Neuronal stem cell (in vitro differentiated cells): ENCODE results near the gene ROCK2.

Experiments
- DNase-seq: peaks from one replicate; pipeline ENCODE4 v3.0.0-alpha.2; 2013; ENCODE audit warnings: low spot score
- H2AFZ ChIP-seq: one replicate; pipeline ENCODE4 v1.6.1; 2013; ENCODE audit warnings: mild to moderate bottlenecking, low read length, inconsistent platforms
- H2AK5ac ChIP-seq: 2 replicates; pipeline ENCODE4 v1.6.1; 2013; ENCODE audit warnings: low read depth, mild to moderate bottlenecking, inconsistent platforms, low read length, moderate library complexity, mixed read lengths
- H2BK120ac ChIP-seq: 2 replicates; pipeline ENCODE4 v1.6.1; 2013; ENCODE audit warnings: low read depth, mild to moderate bottlenecking, inconsistent platforms, low read length, moderate library complexity, mixed read lengths
- H2BK12ac ChIP-seq: one replicate; pipeline ENCODE4 v1.6.1; 2013; ENCODE audit warnings: low read length, inconsistent platforms
- H2BK15ac ChIP-seq: 2 replicates; pipeline ENCODE4 v1.6.1; 2013; ENCODE audit warnings: mild to moderate bottlenecking, low read length, inconsistent platforms, mixed read lengths
- H2BK5ac ChIP-seq: one replicate; pipeline ENCODE4 v1.6.1; 2013; ENCODE audit warnings: inconsistent platforms, mild to moderate bottlenecking, low read length, moderate library complexity
- H3K14ac ChIP-seq: one replicate; pipeline ENCODE4 v1.6.1; 2013; ENCODE audit warnings: low read length, inconsistent platforms
- H3K18ac ChIP-seq: 2 replicates; pipeline ENCODE4 v1.6.1; 2013; ENCODE audit warnings: low read length, inconsistent platforms
- H3K23ac ChIP-seq: 2 replicates; pipeline ENCODE4 v1.6.1; 2013; ENCODE audit warnings: low read depth, mild to moderate bottlenecking, mixed read lengths, low read length, inconsistent platforms; ENCODE audit not compliant: poor library complexity
- H3K27ac ChIP-seq: replicated peaks from 3 replicates; pipeline ENCODE4 v1.5.1; 2013; ENCODE audit warnings: low read length, inconsistent platforms
- H3K27me3 ChIP-seq, 3 experiments: 2 replicates each; pipeline ENCODE4 v1.6.1; 2013; ENCODE audit warnings: low read length in 3 of 3, mild to moderate bottlenecking in 2 of 3, inconsistent platforms in 1 of 3, low read depth in 1 of 3, mixed read lengths in 1 of 3, moderate library complexity in 1 of 3; ENCODE audit not compliant: control insufficient read depth in 3 of 3, insufficient read depth in 3 of 3
- H3K36me3 ChIP-seq, 2 donors: replicated peaks in 1 of 2; 2 replicates each; pipeline ENCODE4 v1.6.1; 2013; ENCODE audit warnings: low read length in 2 of 2; ENCODE audit not compliant: control insufficient read depth in 2 of 2, insufficient read depth in 2 of 2
- H3K4ac ChIP-seq: 2 replicates; pipeline ENCODE4 v1.6.1; 2013; ENCODE audit warnings: inconsistent platforms, mild to moderate bottlenecking, low read length, moderate library complexity
- H3K4me1 ChIP-seq, 2 donors: 1 replicate in 1 of 2; 2 replicates in 1 of 2; pipeline ENCODE4 v1.6.1; 2013; ENCODE audit warnings: low read length in 2 of 2, low read depth in 1 of 2; ENCODE audit not compliant: control insufficient read depth in 2 of 2, insufficient read depth in 1 of 2
- H3K4me2 ChIP-seq: one replicate; pipeline ENCODE4 v1.6.1; 2013; ENCODE audit warnings: mild to moderate bottlenecking, low read length, inconsistent platforms; ENCODE audit not compliant: insufficient read depth, poor library complexity, severe bottlenecking
- H3K4me3 ChIP-seq, 2 donors: 2 replicates each; pipeline ENCODE4 v1.5.1; 2013; ENCODE audit warnings: low read length in 2 of 2, mild to moderate bottlenecking in 2 of 2, inconsistent platforms in 1 of 2, moderate library complexity in 1 of 2
- H3K79me1 ChIP-seq: one replicate; pipeline ENCODE4 v1.6.1; 2013; ENCODE audit warnings: low read depth, mild to moderate bottlenecking, inconsistent platforms, low read length, moderate library complexity
- H3K9ac ChIP-seq: one replicate; pipeline ENCODE4 v1.6.1; 2013; ENCODE audit warnings: mild to moderate bottlenecking, low read depth, low read length, inconsistent platforms; ENCODE audit not compliant: poor library complexity
- H3K9me3 ChIP-seq, 2 donors: replicated peaks in 1 of 2; 2 replicates each; pipeline versions ENCODE3 to v1.6.1; 2013; ENCODE audit warnings: low read length in 2 of 2, mild to moderate bottlenecking in 2 of 2, inconsistent platforms in 1 of 2, low read depth in 1 of 2, mixed read lengths in 1 of 2, moderate library complexity in 1 of 2; ENCODE audit not compliant: control insufficient read depth in 2 of 2, insufficient read depth in 1 of 2
- H4K8ac ChIP-seq: one replicate; pipeline ENCODE4 v1.6.1; 2013; ENCODE audit warnings: low read depth, mild to moderate bottlenecking, inconsistent platforms, low read length, moderate library complexity
- H4K91ac ChIP-seq: one replicate; pipeline ENCODE4 v1.6.1; 2013; ENCODE audit warnings: low read length, low read depth, mild to moderate bottlenecking, inconsistent platforms; ENCODE audit not compliant: poor library complexity
- WGBS, 2 donors: extraction: QIAGEN DNeasy Blood & Tissue Kit; methylation state at CpG; one replicate each; pipeline ENCODE4 v1.1.7; 2013; ENCODE audit warnings: missing lambda C conversion rate in 2 of 2, mixed read lengths in 1 of 2; ENCODE audit not compliant: insufficient read length in 2 of 2, insufficient replicate concordance in 1 of 2; ENCODE audit errors: extremely low coverage in 2 of 2; 5-methylcytosine and 5-hydroxymethylcytosine counted together

Gene ROCK2

DNA sequence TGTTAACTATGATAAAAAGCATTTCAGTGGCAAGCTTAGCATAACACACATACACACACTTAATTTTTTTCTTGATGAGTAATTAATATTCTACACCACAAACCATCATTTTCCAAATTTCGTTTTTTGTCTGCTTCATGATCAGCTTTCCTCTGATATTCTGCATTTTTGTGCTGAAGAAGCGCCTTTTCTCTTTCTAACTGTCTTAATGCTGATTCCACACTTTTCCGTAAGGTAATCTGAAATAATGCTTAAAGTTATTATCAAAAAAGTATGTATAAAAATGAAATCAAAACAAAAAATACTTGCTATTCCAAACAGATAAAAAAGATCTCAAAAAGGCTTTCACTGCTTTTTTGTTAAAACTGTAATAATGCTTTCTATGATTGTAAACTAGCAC lies 129.0 kb downstream of the ROCK2 start:
- Histone ChIP-seq H2BK15ac (no peak overlapping the region), H2BK120ac (no peak overlapping the region), H3K36me3 (peaks cover 8 to 100% of the 10 kb centered on the region in 2 donors), H2BK5ac (no peak overlapping the region), H3K9me3 (no peaks in the 10 kb centered on the region), H2AFZ (no peak overlapping the region), H3K4me1 (no peaks in the 10 kb centered on the region), H3K4me3 (no peak overlapping the region), H4K91ac (no peak overlapping the region), H3K9ac (no peak overlapping the region), H2AK5ac (no peak overlapping the region), H3K79me1 (no peaks in the 10 kb centered on the region), H3K4ac (no peak overlapping the region), H3K27me3 (no peaks in the 10 kb centered on the region), H3K14ac (no peak overlapping the region), H4K8ac (no peak overlapping the region), H3K4me2 (no peak overlapping the region), H3K18ac (no peak overlapping the region), H3K27ac (no peak overlapping the region), H2BK12ac (no peak overlapping the region), H3K23ac (no peak overlapping the region)
- DNase-seq: no peak
- WGBS, 2 donors: 100% methylated on average over 1 of the region's 3 CpGs; no CpG with 5 or more reads in 1 of the 2 donors

DNA sequence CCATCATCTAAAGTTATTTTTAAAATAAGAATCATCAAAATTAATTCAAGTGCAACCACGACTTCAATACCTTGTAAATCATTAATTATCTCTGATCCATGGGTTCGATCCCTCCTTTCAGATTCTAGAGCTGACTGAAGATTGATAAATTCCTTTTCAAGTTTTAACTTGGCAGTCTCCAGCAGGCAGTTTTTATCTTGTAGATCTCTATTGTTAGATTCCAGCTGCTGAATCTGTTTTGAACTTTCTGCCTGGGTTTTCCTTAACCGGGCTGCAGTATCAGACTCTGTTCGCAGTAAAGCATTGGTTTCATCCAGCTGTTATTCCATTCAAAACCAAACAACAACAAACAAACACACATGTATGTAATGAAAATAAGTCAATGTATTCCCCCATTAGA lies 129.7 kb downstream of the ROCK2 start:
- H3K18ac ChIP-seq: no peak overlapping the region
- H3K4me3 ChIP-seq: no peak overlapping the region
- no peak overlapping the region for H2BK15ac ChIP-seq
- no peak overlapping the region for H3K14ac ChIP-seq
- H2AFZ ChIP-seq: no peak overlapping the region
- WGBS, 2 donors: no CpG with 5 or more reads among the region's 4 CpGs
- H2BK120ac ChIP-seq: no peak overlapping the region
- H3K27ac ChIP-seq: no peak overlapping the region
- no peak overlapping the region for H3K23ac ChIP-seq
- H3K4ac ChIP-seq: no peak overlapping the region
- no peaks in the 10 kb centered on the region for H3K27me3 ChIP-seq
- H3K4me1 ChIP-seq: no peaks in the 10 kb centered on the region
- no peak overlapping the region for H2BK5ac ChIP-seq
- no peaks in the 10 kb centered on the region for H3K9me3 ChIP-seq
- no peak overlapping the region for H4K91ac ChIP-seq
- H3K9ac ChIP-seq: no peak overlapping the region
- H3K79me1 ChIP-seq: no peaks in the 10 kb centered on the region
- H2AK5ac ChIP-seq: no peak overlapping the region
- no peak overlapping the region for H4K8ac ChIP-seq
- H3K4me2 ChIP-seq: no peak overlapping the region
- DNase-seq: no peak
- no peak overlapping the region for H2BK12ac ChIP-seq
- H3K36me3 ChIP-seq: peaks cover 9 to 100% of the 10 kb centered on the region in 2 donors

DNA sequence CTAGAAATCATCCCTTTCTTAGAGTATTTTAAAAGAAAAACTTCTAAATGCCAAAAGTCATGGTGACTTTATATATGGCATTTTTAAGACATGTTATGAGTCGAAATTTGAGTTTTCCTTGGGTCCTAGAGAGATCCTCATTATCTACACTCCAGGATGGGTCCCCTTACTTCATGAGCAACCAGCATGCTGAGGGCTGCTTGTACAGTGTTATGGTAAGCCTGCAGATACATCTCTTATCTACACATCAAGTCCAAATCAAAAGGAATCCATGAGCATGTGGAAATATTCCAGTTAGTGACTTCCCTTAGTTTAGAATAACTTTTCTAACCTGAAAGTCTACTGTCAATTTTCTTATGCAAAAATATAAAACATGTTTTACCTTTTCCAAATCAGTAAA lies 130.5 kb downstream of the ROCK2 start:
- no peaks in the 10 kb centered on the region for H3K4me1 ChIP-seq
- H3K27ac ChIP-seq: no peak overlapping the region
- H2BK5ac ChIP-seq: no peak overlapping the region
- H2BK12ac ChIP-seq: no peak overlapping the region
- no peaks in the 10 kb centered on the region for H3K9me3 ChIP-seq
- no peaks in the 10 kb centered on the region for H3K79me1 ChIP-seq
- H3K27me3 ChIP-seq: no peaks in the 10 kb centered on the region
- no peak overlapping the region for H2AFZ ChIP-seq
- no peak overlapping the region for H3K14ac ChIP-seq
- H2AK5ac ChIP-seq: no peak overlapping the region
- H3K36me3 ChIP-seq: peaks cover 9 to 100% of the 10 kb centered on the region in 2 donors
- no peak overlapping the region for H3K4ac ChIP-seq
- no peak overlapping the region for H3K23ac ChIP-seq
- H4K91ac ChIP-seq: no peak overlapping the region
- no peak for DNase-seq
- no peak overlapping the region for H2BK120ac ChIP-seq
- no peak overlapping the region for H3K18ac ChIP-seq
- H3K4me2 ChIP-seq: no peak overlapping the region
- H2BK15ac ChIP-seq: no peak overlapping the region
- no CpG with 5 or more reads among the region's 1 CpG for WGBS, 2 donors
- H3K4me3 ChIP-seq: no peak overlapping the region
- no peak overlapping the region for H4K8ac ChIP-seq
- no peak overlapping the region for H3K9ac ChIP-seq

DNA sequence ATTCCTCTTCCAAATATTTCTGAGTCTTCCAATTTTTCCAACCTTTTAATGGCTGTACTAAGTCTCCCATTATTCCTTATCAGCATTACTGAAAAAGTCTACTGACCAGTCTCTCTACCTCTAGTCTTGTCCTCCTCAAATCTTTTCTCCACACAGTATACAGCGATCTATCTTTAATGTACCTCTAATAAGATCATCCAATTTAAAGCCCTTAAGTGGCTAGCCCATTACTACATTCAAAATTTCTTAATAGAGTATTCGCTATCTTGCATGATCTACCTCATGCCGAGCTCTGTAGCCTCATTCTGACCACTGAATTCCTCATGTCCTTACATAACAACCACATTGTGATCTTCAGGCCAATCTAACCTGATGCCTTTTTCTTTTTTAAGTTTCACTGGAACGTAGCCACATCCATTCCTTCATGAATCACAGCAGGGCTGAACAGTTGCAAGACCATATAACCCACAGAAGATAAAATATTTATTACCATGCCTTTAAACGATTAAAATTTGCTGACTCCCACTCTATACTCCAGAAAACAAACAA lies 131.3 kb downstream of the ROCK2 start:
- H3K4me1 ChIP-seq: no peaks in the 10 kb centered on the region
- H2BK15ac ChIP-seq: no peak overlapping the region
- H3K18ac ChIP-seq: no peak overlapping the region
- no peak overlapping the region for H4K8ac ChIP-seq
- no peak overlapping the region for H2AFZ ChIP-seq
- peaks cover 9 to 100% of the 10 kb centered on the region in 2 donors for H3K36me3 ChIP-seq
- no peaks in the 10 kb centered on the region for H3K79me1 ChIP-seq
- no peak overlapping the region for H2BK5ac ChIP-seq
- H3K27me3 ChIP-seq: no peaks in the 10 kb centered on the region
- no peak overlapping the region for H3K14ac ChIP-seq
- H3K23ac ChIP-seq: no peak overlapping the region
- no peak overlapping the region for H4K91ac ChIP-seq
- H2BK12ac ChIP-seq: no peak overlapping the region
- no peak overlapping the region for H3K4me2 ChIP-seq
- no peak overlapping the region for H3K9ac ChIP-seq
- H3K4me3 ChIP-seq: no peak overlapping the region
- WGBS, 2 donors: no CpG with 5 or more reads among the region's 5 CpGs
- H3K4ac ChIP-seq: no peak overlapping the region
- no peaks in the 10 kb centered on the region for H3K9me3 ChIP-seq
- DNase-seq: no peak
- no peak overlapping the region for H2AK5ac ChIP-seq
- H2BK120ac ChIP-seq: no peak overlapping the region
- H3K27ac ChIP-seq: no peak overlapping the region
